ENCODE results near the gene ERI3.

DNA sequence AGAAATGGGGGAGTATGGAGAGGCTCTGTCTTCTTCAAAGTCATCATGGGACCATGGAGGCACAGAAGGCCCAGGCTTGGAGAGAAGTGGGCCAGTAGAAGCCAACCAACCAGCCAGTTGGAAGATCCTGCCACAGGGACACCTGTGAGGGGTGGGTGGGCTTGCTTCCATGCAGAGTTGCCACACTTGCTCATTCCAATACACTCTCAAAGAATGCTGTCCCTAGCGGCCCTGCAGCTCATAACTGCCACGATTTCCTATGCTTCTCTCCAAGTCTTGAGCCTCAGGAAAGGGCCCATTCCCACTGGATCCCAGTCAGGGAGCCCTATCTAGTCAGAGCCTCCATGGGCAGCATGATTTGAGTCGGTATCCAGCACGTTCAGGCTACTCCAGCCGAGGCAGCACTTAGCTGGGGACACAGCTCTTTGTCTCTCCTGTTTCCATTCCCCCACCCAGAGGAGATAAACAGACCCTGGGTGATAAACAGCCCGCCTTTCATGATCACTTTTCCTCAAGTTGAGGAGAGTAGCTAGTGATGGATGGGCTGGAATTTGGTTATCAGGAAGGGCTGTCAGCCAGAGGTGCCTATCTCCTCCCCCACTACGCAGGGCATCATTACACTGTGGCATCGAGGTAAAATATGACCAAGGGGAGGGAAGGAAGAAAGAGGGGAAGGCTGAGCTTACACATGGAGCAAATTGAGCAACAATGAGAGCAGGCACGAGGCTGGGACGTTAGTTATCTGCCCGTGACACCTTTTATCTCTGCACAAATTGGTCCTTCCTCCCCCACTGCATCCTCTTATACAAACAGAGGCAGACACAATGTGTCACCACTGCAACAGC lies 64.6 kb downstream of the ERI3 start:
- TF ChIP-seq POLR2AphosphoS5 (IDR thresholded peaks at IDR 0.05; ENCODE audit: insufficient read depth, low read depth, low read length) (no peak), CTCF (IDR thresholded peaks at IDR 0.05; ENCODE audit: extremely low read depth in 1 of 2, insufficient read depth in 1 of 2, low read depth in 1 of 2, low read length in 2 of 2) (no peak), POLR2A (IDR thresholded peaks at IDR 0.05; ENCODE audit: low read depth, low read length) (no peak)

Data from endothelial cell of umbilical vein (primary cell).